Gastroesophageal sphincter (tissue), 3 donors: ENCODE measurements around the gene NEUROD2.

Source experiments
- POLR2AphosphoS5 ChIP-seq: sonication (generic); formaldehyde crosslinking; IDR thresholded peaks from one replicate; pipeline ENCODE4 v1.6.1; 2017; ENCODE audit warnings: antibody characterized with exemption
- TF ChIP-seq, protein P1 (sequence below), 4 experiments: fragments of 200-600 bp in 2 of 4; fragments of 450-650 bp in 2 of 4; sonication (generic) in 1 of 4; IDR thresholded peaks; one replicate each; pipeline ENCODE4 v1.5.1; 2017 to 2019; ENCODE audit warnings: antibody characterized with exemption in 4 of 4, mild to moderate bottlenecking in 2 of 4, moderate library complexity in 2 of 4

GRCh38 chr17:39612291-39612894, 4.7 kb upstream of the NEUROD2 start:
- TF ChIP-seq POLR2AphosphoS5, result no peak
- TF ChIP-seq, protein P1, sequence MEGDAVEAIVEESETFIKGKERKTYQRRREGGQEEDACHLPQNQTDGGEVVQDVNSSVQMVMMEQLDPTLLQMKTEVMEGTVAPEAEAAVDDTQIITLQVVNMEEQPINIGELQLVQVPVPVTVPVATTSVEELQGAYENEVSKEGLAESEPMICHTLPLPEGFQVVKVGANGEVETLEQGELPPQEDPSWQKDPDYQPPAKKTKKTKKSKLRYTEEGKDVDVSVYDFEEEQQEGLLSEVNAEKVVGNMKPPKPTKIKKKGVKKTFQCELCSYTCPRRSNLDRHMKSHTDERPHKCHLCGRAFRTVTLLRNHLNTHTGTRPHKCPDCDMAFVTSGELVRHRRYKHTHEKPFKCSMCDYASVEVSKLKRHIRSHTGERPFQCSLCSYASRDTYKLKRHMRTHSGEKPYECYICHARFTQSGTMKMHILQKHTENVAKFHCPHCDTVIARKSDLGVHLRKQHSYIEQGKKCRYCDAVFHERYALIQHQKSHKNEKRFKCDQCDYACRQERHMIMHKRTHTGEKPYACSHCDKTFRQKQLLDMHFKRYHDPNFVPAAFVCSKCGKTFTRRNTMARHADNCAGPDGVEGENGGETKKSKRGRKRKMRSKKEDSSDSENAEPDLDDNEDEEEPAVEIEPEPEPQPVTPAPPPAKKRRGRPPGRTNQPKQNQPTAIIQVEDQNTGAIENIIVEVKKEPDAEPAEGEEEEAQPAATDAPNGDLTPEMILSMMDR (IDR thresholded peaks at IDR 0.05), result no peak
